ENCODE data around the gene PKIG. TPM values are rescaled to one million over a fixed set of nuclear protein-coding genes. Genes with fewer than 3 reads are reported as not detected.

The PKIG gene
- total and polyA plus RNA-seq, 9 of the 15 experiments (the other 6 are each of a cell fraction or from before 2014, with no cell fraction given): 0.13 to 7.0 (median 4.7) TPM

- TF ChIP-seq BDP1 (IDR thresholded peaks at IDR 0.05; ENCODE audit: insufficient read depth, insufficient read length): no peak
- TF ChIP-seq RERE (CRISPR knock-in tag; IDR thresholded peaks at IDR 0.05; ENCODE audit: borderline replicate concordance): no peak
- Histone ChIP-seq H3K27me3 (ENCODE audit: control insufficient read depth in 2 of 2, insufficient read depth in 2 of 2, low read length in 2 of 2) (no peaks in the 10 kb centered on the region), H3K9me3 (replicated peaks; ENCODE audit: control insufficient read depth, insufficient read depth, low read depth, low read length) (no peaks in the 10 kb centered on the region), H3K27ac (ENCODE audit: extremely low read depth, low read depth, low read length) (no peak overlapping the region), H3K9me1 (ENCODE audit: control insufficient read depth, insufficient read depth, low read length) (no peaks in the 10 kb centered on the region), H3K79me2 (ENCODE audit: control insufficient read depth, insufficient read depth, low read length) (no peaks in the 10 kb centered on the region), H3K4me1 (replicated peaks in 1 of 2; ENCODE audit: control insufficient read depth in 2 of 2, insufficient read depth in 2 of 2, low read length in 2 of 2) (no peaks in the 10 kb centered on the region), H3K4me3 (no peak overlapping the region), H3K9ac (ENCODE audit: insufficient read depth in 1 of 2, low read depth in 2 of 2, low read length in 2 of 2) (no peak overlapping the region), H2AFZ (ENCODE audit: low read depth, low read length) (no peak overlapping the region), H3K36me3 (ENCODE audit: control insufficient read depth, insufficient read depth, low read length) (no peaks in the 10 kb centered on the region), H3K4me2 (ENCODE audit: insufficient read depth, low read length) (no peak overlapping the region), H4K20me1 (replicated peaks; ENCODE audit: control insufficient read depth, insufficient read depth, low read length) (no peaks in the 10 kb centered on the region)
- ChIA-PET POLR2A (interaction anchor here (0.9 kb wide), 2 partner anchors 9 to 20 kb away, joined by 3 to 4 read pairs; no protein-coding TSS in a partner anchor), CTCF (ENCODE audit: low intra/inter-chr PET ratio) (no interaction called here)
- intact Hi-C loops (cut with micrococcal nuclease) (no loop called here), in situ Hi-C loops (cut with MboI) (no loop called here)
- no peak for FAIRE-seq
- BruUV-seq (replicated peaks): no TSS peak
- no peak for ATAC-seq
- no peak for DNase-seq (ENCODE audit: extremely low read depth in 1 of 4, low spot score in 3 of 4)
Observed at GRCh38 chr20:44566811-44567210, 15.6 kb upstream of the PKIG start.

Measured in K562 (cell line).